ENCODE measurements around the gene THAP4. TPM values are rescaled to one million over a fixed set of nuclear protein-coding genes. Genes with fewer than 3 reads are reported as not detected.

THAP4 gene
- total RNA-seq, 1 experiment from 2014 or later: 88.6 TPM

GRCh38 chr2:241608881-241609280, 28.1 kb downstream of the THAP4 start (continued):
- TF ChIP-seq NR1H2 (CRISPR knock-in tag; IDR thresholded peaks at IDR 0.05): no peak
- no peak for TF ChIP-seq IRF2 (CRISPR knock-in tag; IDR thresholded peaks at IDR 0.05; ENCODE audit: borderline replicate concordance, low read depth)
- TF ChIP-seq JUN (CRISPR knock-in tag; IDR thresholded peaks at IDR 0.05): no peak
- TF ChIP-seq, protein P1, sequence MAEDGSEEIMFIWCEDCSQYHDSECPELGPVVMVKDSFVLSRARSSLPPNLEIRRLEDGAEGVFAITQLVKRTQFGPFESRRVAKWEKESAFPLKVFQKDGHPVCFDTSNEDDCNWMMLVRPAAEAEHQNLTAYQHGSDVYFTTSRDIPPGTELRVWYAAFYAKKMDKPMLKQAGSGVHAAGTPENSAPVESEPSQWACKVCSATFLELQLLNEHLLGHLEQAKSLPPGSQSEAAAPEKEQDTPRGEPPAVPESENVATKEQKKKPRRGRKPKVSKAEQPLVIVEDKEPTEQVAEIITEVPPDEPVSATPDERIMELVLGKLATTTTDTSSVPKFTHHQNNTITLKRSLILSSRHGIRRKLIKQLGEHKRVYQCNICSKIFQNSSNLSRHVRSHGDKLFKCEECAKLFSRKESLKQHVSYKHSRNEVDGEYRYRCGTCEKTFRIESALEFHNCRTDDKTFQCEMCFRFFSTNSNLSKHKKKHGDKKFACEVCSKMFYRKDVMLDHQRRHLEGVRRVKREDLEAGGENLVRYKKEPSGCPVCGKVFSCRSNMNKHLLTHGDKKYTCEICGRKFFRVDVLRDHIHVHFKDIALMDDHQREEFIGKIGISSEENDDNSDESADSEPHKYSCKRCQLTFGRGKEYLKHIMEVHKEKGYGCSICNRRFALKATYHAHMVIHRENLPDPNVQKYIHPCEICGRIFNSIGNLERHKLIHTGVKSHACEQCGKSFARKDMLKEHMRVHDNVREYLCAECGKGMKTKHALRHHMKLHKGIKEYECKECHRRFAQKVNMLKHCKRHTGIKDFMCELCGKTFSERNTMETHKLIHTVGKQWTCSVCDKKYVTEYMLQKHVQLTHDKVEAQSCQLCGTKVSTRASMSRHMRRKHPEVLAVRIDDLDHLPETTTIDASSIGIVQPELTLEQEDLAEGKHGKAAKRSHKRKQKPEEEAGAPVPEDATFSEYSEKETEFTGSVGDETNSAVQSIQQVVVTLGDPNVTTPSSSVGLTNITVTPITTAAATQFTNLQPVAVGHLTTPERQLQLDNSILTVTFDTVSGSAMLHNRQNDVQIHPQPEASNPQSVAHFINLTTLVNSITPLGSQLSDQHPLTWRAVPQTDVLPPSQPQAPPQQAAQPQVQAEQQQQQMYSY (CRISPR knock-in tag; IDR thresholded peaks at IDR 0.05): no peak
- no peak for TF ChIP-seq CREB1 (CRISPR knock-in tag; IDR thresholded peaks at IDR 0.05)
- TF ChIP-seq ZNF671 (CRISPR knock-in tag; IDR thresholded peaks at IDR 0.05): no peak
- no peak for TF ChIP-seq NFYB (CRISPR knock-in tag; conservative IDR thresholded peaks at IDR 0.05; ENCODE audit: low read depth)
- TF ChIP-seq PRRX2 (CRISPR knock-in tag; IDR thresholded peaks at IDR 0.05): no peak
- no peak for TF ChIP-seq ZNF416 (CRISPR knock-in tag; IDR thresholded peaks at IDR 0.05)
- TF ChIP-seq CREM (CRISPR knock-in tag; IDR thresholded peaks at IDR 0.05): no peak
- TF ChIP-seq MXD4 (CRISPR knock-in tag; IDR thresholded peaks at IDR 0.05; ENCODE audit: borderline replicate concordance): no peak

DNA sequence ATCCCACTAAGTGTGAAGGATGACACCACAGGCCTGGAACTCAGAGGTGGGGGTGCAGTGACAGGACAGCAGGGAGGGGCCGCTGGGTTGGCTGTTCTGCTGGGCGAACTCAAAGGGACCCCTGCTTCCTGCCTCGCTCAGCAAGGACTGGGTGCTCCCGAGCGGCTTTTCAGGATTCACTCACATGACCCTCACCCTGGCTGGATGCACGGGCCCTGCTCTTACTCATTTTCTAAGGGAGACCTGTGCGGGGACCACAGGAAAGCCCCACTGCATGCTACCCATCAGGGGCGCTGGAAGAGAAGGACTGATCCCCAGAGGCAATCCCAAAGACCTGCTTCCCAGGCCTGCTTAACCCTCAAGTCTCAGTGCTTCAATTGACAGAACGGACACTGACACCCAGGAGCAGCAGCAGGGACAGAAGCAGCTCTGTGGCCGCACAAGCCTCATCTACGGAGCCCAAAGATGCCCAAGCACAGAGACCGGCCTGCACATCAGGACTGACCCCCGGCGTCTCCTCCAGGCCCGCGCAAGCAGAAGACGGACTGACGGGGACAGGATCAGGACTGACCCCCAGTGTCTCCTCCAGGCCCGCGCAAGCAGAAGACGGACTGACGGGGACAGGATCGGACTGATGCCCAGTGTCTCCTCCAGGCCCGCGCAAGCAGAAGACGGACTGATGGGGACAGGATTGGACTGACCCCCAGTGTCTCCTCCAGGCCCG, 29.6 kb downstream of the THAP4 start:
- Mint-ChIP-seq H3K36me3 (peaks cover 13% of the 10 kb centered on the region), H3K27ac (no peak overlapping the region), H3K4me1 (peaks cover 9% of the 10 kb centered on the region), H3K4me3 (no peak overlapping the region), H3K9me3 (no peaks in the 10 kb centered on the region), H3K27me3 (ENCODE audit: low read depth) (no peaks in the 10 kb centered on the region)
- TF ChIP-seq CREB1 (CRISPR knock-in tag; IDR thresholded peaks at IDR 0.05) (no peak), GTF2I (CRISPR knock-in tag; conservative IDR thresholded peaks at IDR 0.05) (no peak), E2F4 (CRISPR knock-in tag; IDR thresholded peaks at IDR 0.05; ENCODE audit: borderline replicate concordance, low read depth) (no peak), JAZF1 (CRISPR knock-in tag; IDR thresholded peaks at IDR 0.05) (no peak), SMAD4 (CRISPR knock-in tag; IDR thresholded peaks at IDR 0.05) (no peak), USF1 (CRISPR knock-in tag; IDR thresholded peaks at IDR 0.05) (no peak), ZNF423 (CRISPR knock-in tag; IDR thresholded peaks at IDR 0.05) (no peak), ESRRA (CRISPR knock-in tag; IDR thresholded peaks at IDR 0.05; ENCODE audit: borderline replicate concordance) (no peak), ATF1 (CRISPR knock-in tag; IDR thresholded peaks at IDR 0.05) (no peak), CREM (CRISPR knock-in tag; IDR thresholded peaks at IDR 0.05) (no peak), TEAD4 (CRISPR knock-in tag; IDR thresholded peaks at IDR 0.05) (no peak)
- TF ChIP-seq, protein P2, sequence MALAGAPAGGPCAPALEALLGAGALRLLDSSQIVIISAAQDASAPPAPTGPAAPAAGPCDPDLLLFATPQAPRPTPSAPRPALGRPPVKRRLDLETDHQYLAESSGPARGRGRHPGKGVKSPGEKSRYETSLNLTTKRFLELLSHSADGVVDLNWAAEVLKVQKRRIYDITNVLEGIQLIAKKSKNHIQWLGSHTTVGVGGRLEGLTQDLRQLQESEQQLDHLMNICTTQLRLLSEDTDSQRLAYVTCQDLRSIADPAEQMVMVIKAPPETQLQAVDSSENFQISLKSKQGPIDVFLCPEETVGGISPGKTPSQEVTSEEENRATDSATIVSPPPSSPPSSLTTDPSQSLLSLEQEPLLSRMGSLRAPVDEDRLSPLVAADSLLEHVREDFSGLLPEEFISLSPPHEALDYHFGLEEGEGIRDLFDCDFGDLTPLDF (CRISPR knock-in tag; IDR thresholded peaks at IDR 0.05): no peak
- TF ChIP-seq, protein P3, sequence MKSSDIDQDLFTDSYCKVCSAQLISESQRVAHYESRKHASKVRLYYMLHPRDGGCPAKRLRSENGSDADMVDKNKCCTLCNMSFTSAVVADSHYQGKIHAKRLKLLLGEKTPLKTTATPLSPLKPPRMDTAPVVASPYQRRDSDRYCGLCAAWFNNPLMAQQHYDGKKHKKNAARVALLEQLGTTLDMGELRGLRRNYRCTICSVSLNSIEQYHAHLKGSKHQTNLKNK (CRISPR knock-in tag; IDR thresholded peaks at IDR 0.05): no peak
- no peak for DNase-seq (ENCODE audit: low spot score)
- CTCF ChIA-PET: interaction anchor here (1.5 kb wide), 1 partner anchor 14 kb away, joined by 3 read pairs; no protein-coding TSS in a partner anchor
- no peak for ATAC-seq
- POLR2A ChIA-PET: no interaction called here

Measured in WTC11 (cell line).